H1 (cell line): ENCODE measurements around the gene TENT4B. TPM values are rescaled to one million over a fixed set of nuclear protein-coding genes. Genes with fewer than 3 reads are reported as not detected.

Experiments
- ASH2L ChIP-seq: fragments of 200-600, 300-600 bp; sonication (generic); IDR thresholded peaks from one replicate; pipeline ENCODE4 v1.7.1; 2017; ENCODE audit warnings: low read length
- CHD7 ChIP-seq: fragments of 300-600 bp; sonication (generic); IDR thresholded peaks from 2 replicates; pipeline ENCODE4 v1.7.1; 2012; ENCODE audit warnings: low read length, moderate library complexity, mild to moderate bottlenecking, inconsistent platforms; ENCODE audit not compliant: insufficient replicate concordance
- EP300 ChIP-seq, 2 experiments: IDR thresholded peaks; 1 replicate in 1 of 2; 2 replicates in 1 of 2; pipeline ENCODE4 v1.6.1; 2011 to 2012; ENCODE audit warnings: low read depth in 2 of 2, low read length in 2 of 2, mild to moderate bottlenecking in 2 of 2, borderline replicate concordance in 1 of 2, inconsistent platforms in 1 of 2, moderate library complexity in 1 of 2
- NRF1 ChIP-seq: IDR thresholded peaks from 2 replicates; pipeline ENCODE4 v1.6.1; 2011; ENCODE audit warnings: mild to moderate bottlenecking, low read depth, low read length, improper control_type of control experiment
- polyA plus RNA-seq, 7 experiments: library from polyadenylated mRNA; depleted of rRNA in 3 of 7; stranded (reverse) in 5 of 7; unstranded in 2 of 7; fragments of >200 nt in 5 of 7; fragments of 200-250 nt in 2 of 7; gene quantifications; 1 replicate in 5 of 7; 2 replicates in 1 of 7; 4 replicates in 1 of 7; pipeline versions ENCODE4 v1.2.1 to v1.2.3, GENCODE V29; 2011 to 2013; ENCODE audit warnings: missing spikeins in 2 of 7, mixed read lengths in 2 of 7
- total RNA-seq: library from RNA; stranded (reverse); fragmentation: NEBNext Ultra II Directional; extraction: Animal tissue kit (Norgen Biotek cat#: 25700); gene quantifications from 2 replicates; pipeline ENCODE4 v1.2.1, GENCODE V29; 2021

Gene TENT4B
- total and polyA plus RNA-seq, 2 of the 8 experiments (the other 6 are each of a cell fraction or from before 2014, with no cell fraction given) = 4.2 to 15.7 TPM

GRCh38 chr16:50188619-50189136 lies 35.6 kb downstream of the TENT4B start (continued):
- TF ChIP-seq CHD7 = no peak
- TF ChIP-seq NRF1 = no peak
- no peak for TF ChIP-seq EP300 (IDR thresholded peaks at IDR 0.05; ENCODE audit: borderline replicate concordance in 1 of 2, low read depth in 2 of 2, low read length in 2 of 2)
- TF ChIP-seq ASH2L = no peak
